Umbilical cord (tissue), 2 donors: ENCODE results near the gene FSIP1. TPM values are rescaled to one million over a fixed set of nuclear protein-coding genes. Genes with fewer than 3 reads are reported as not detected.

ENCODE experiments used
- DNase-seq: peaks from one replicate; pipeline ENCODE4 v3.0.0-alpha.2; 2015; ENCODE audit warnings: low spot score
- total RNA-seq: library from RNA; depleted of rRNA; stranded (reverse); fragments of >200 nt; gene quantifications from one replicate; pipeline ENCODE4 v1.2.3, GENCODE V29; 2014; ENCODE audit warnings: low replicate concordance; ENCODE audit not compliant: insufficient read depth

The FSIP1 gene
- total RNA-seq, 1 donor from 2014 or later = 1.9 TPM

- DNase-seq = no peak
Observed at GRCh38 chr15:39720081-39720480, 62.6 kb downstream of the FSIP1 start.

- DNase-seq = no peak
Observed at GRCh38 chr15:39719109-39719508, 63.5 kb downstream of the FSIP1 start.

- no peak for DNase-seq
Observed at GRCh38 chr15:39717134-39717533, 65.5 kb downstream of the FSIP1 start.

GRCh38 chr15:39714251-39714650, 68.4 kb downstream of the FSIP1 start:
- no peak for DNase-seq

GRCh38 chr15:39713846-39714245, 68.8 kb downstream of the FSIP1 start:
- DNase-seq = no peak

GRCh38 chr15:39710681-39711080, 72.0 kb downstream of the FSIP1 start:
- no peak for DNase-seq

GRCh38 chr15:39709941-39710340, 72.7 kb downstream of the FSIP1 start:
- no peak for DNase-seq

GRCh38 chr15:39706206-39706605, 76.4 kb downstream of the FSIP1 start:
- no peak for DNase-seq

GRCh38 chr15:39704689-39705088, 78.0 kb downstream of the FSIP1 start:
- no peak for DNase-seq

GRCh38 chr15:39704235-39704634, 78.4 kb downstream of the FSIP1 start:
- DNase-seq = no peak

- DNase-seq = no peak
Observed at GRCh38 chr15:39701988-39702387, 80.7 kb downstream of the FSIP1 start.

- no peak for DNase-seq
Observed at GRCh38 chr15:39700375-39700700, 82.3 kb downstream of the FSIP1 start.

- DNase-seq = no peak
Observed at GRCh38 chr15:39699516-39700374, 82.9 kb downstream of the FSIP1 start.

- peak; percentile 70 for DNase-seq
Observed at GRCh38 chr15:39698444-39699390, 83.9 kb downstream of the FSIP1 start.

GRCh38 chr15:39697509-39697908, 85.1 kb downstream of the FSIP1 start:
- no peak for DNase-seq

- peak; percentile 54 for DNase-seq
Observed at GRCh38 chr15:39695793-39696192, 86.8 kb downstream of the FSIP1 start.

- peak; percentile 82 for DNase-seq
Observed at GRCh38 chr15:39692356-39693327, 90.0 kb downstream of the FSIP1 start.

- peak; percentile 58 for DNase-seq
Observed at GRCh38 chr15:39690881-39691634, 91.6 kb downstream of the FSIP1 start.

- no peak for DNase-seq
Observed at GRCh38 chr15:39687965-39688364, 94.7 kb downstream of the FSIP1 start.

- peak; percentile 62 for DNase-seq
Observed at GRCh38 chr15:39685999-39686613, 96.5 kb downstream of the FSIP1 start.
